ENCODE measurements around the gene NCOA1. TPM values are rescaled to one million over a fixed set of nuclear protein-coding genes. Genes with fewer than 3 reads are reported as not detected.
A peak's percentile ranks its signal among the peaks of the same experiment; 100 is the strongest.

Gene NCOA1
- total RNA-seq, 2 experiments from 2014 or later, result 35.5 to 40.6 TPM

DNA sequence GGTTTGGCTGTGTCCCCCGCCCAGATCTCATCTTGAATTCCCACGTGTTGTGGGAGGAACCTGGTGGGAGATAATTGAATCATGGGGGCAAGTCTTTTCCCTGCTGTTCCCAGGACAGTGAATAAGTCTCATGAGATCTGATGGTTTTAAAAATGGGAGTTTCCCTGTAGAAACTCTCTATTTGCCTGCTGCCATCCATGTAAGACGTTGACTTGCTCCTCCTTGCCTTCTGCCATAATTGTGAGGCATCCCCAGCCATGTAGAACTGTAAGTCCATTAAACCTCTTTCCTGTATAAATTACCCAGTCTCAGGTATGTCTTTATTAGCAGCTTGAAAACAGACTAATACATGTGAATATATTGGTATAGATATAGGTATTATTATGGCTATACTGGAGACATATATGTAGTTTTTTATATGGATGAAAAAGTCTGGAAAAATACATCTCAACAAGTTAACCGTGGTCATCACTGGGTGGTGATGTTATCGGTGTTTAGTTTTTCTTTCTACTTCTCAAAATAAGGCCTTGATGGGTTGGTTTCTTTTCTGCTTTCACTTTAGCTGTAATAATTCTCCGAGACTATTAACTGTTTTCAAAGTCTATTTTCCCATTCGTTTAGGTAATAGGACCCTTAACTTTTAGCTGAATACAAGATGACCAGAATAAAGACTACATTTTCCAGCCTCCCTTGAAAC, 39.1 kb upstream of the NCOA1 start:
- no peak for ATAC-seq (ENCODE audit: poor library complexity)
- CTCF ChIA-PET, result no interaction called here
- H3K4me3 ChIP-seq (ENCODE audit: low read length), result no peak overlapping the region

DNA sequence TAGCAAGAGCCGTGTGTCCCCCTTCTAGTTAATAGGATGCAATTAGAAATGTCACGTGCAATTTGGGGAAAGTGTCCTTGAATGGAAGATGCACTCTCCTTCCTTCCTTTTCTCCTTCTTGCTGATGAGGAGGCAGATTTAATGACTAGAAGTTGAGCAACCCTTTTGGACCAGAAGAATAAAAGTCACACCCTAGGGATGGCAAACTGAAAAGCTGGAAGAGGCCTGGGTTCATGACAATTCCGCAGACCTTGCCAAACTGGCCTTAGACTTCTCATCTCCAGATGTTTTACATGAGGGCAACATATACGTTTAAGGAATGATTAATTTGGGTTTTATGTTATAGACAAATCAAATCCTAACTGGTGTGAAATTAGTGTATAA, 38.6 kb upstream of the NCOA1 start:
- Mint-ChIP-seq H3K36me3 (ENCODE audit: low read depth) (peaks cover 4% of the 10 kb centered on the region), H3K27ac (no peak overlapping the region), H3K4me1 (ENCODE audit: low read depth) (no peaks in the 10 kb centered on the region), H3K4me3 (no peak overlapping the region), H3K9me3 (peaks cover 9% of the 10 kb centered on the region), H3K27me3 (no peaks in the 10 kb centered on the region)
- H3K36me3 ChIP-seq (ENCODE audit: insufficient read depth, low read length), result no peaks in the 10 kb centered on the region
- ATAC-seq (ENCODE audit: poor library complexity), result no peak
- H3K4me3 ChIP-seq (ENCODE audit: low read length), result no peak overlapping the region
- no peak overlapping the region for H3K27ac ChIP-seq (ENCODE audit: low read depth in 1 of 2, low read length in 2 of 2)
- H3K27me3 ChIP-seq (ENCODE audit: control insufficient read depth in 1 of 2, insufficient read depth in 2 of 2, low read length in 2 of 2), result peaks cover 0 to 9% of the 10 kb centered on the region in 2 experiments
- CTCF ChIA-PET, result no interaction called here
- TF ChIP-seq, protein P1, sequence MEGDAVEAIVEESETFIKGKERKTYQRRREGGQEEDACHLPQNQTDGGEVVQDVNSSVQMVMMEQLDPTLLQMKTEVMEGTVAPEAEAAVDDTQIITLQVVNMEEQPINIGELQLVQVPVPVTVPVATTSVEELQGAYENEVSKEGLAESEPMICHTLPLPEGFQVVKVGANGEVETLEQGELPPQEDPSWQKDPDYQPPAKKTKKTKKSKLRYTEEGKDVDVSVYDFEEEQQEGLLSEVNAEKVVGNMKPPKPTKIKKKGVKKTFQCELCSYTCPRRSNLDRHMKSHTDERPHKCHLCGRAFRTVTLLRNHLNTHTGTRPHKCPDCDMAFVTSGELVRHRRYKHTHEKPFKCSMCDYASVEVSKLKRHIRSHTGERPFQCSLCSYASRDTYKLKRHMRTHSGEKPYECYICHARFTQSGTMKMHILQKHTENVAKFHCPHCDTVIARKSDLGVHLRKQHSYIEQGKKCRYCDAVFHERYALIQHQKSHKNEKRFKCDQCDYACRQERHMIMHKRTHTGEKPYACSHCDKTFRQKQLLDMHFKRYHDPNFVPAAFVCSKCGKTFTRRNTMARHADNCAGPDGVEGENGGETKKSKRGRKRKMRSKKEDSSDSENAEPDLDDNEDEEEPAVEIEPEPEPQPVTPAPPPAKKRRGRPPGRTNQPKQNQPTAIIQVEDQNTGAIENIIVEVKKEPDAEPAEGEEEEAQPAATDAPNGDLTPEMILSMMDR (IDR thresholded peaks at IDR 0.05), result no peak
- no peaks in the 10 kb centered on the region for H3K4me1 ChIP-seq (ENCODE audit: insufficient read depth, low read length)
- peaks cover 6 to 18% of the 10 kb centered on the region in 2 experiments for H3K9me3 ChIP-seq (ENCODE audit: control insufficient read depth in 1 of 2, insufficient read depth in 1 of 2, low read length in 2 of 2)
- POLR2A ChIA-PET, result no interaction called here
- no peak for DNase-seq
- intact Hi-C loops (cut with DNase I, micrococcal nuclease), result no loop called here

More for the DNA sequence above, 39.1 kb upstream of the NCOA1 start:
- Mint-ChIP-seq H3K27ac (no peak overlapping the region), H3K4me3 (no peak overlapping the region), H3K27me3 (no peaks in the 10 kb centered on the region), H3K9me3 (peaks cover 9% of the 10 kb centered on the region), H3K36me3 (ENCODE audit: low read depth) (peaks cover 4% of the 10 kb centered on the region), H3K4me1 (ENCODE audit: low read depth) (no peaks in the 10 kb centered on the region)
- Histone ChIP-seq H3K9me3 (ENCODE audit: control insufficient read depth in 1 of 2, insufficient read depth in 1 of 2, low read length in 2 of 2) (peaks cover 6 to 18% of the 10 kb centered on the region in 2 experiments), H3K27me3 (ENCODE audit: control insufficient read depth in 1 of 2, insufficient read depth in 2 of 2, low read length in 2 of 2) (peaks cover 0 to 9% of the 10 kb centered on the region in 2 experiments), H3K4me1 (ENCODE audit: insufficient read depth, low read length) (no peaks in the 10 kb centered on the region), H3K36me3 (ENCODE audit: insufficient read depth, low read length) (no peaks in the 10 kb centered on the region), H3K27ac (ENCODE audit: low read depth in 1 of 2, low read length in 2 of 2) (no peak overlapping the region)
- POLR2A ChIA-PET, result no interaction called here
- intact Hi-C loops (cut with DNase I, micrococcal nuclease), result no loop called here
- no peak for DNase-seq
- TF ChIP-seq, protein P1 (IDR thresholded peaks at IDR 0.05), result no peak

DNA sequence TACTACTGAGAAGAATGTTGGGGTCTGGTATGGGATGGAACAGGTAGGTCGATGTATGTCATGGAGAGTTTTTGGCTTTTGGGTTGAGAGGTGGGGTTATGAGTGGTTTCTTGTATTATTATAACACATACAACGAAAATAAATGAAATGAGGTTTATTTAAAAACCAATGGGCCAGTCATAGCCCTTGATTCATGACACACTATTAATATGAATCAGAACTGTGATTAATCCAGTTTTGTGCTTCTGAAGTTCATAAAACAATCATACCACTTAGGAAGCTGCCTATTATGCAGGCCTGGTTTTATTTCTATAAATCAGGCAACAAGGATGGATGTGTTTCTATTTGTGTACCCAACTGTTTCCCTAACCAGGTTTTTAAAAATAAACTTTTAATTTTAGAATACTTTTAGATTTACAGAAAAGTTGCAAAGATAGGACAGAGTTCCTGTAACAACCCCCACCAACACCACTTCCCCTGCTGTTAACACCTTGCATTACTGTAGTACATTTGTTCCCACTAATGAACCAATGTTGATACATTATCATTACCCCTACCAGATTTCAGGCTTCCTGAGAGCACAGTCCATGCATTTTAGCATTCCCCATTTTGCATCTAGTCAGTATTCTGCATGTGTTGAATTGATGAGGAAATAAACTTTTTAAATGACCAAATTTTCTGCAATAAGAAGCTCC, 37.5 kb upstream of the NCOA1 start:
- Histone ChIP-seq H3K27ac (ENCODE audit: low read depth in 1 of 2, low read length in 2 of 2) (no peak overlapping the region), H3K36me3 (ENCODE audit: insufficient read depth, low read length) (no peaks in the 10 kb centered on the region), H3K27me3 (ENCODE audit: control insufficient read depth in 1 of 2, insufficient read depth in 2 of 2, low read length in 2 of 2) (peaks cover 0 to 8% of the 10 kb centered on the region in 2 experiments), H3K4me3 (ENCODE audit: low read length) (no peak overlapping the region), H3K4me1 (ENCODE audit: insufficient read depth, low read length) (no peaks in the 10 kb centered on the region), H3K9me3 (ENCODE audit: control insufficient read depth in 1 of 2, insufficient read depth in 1 of 2, low read length in 2 of 2) (peaks cover 6 to 18% of the 10 kb centered on the region in 2 experiments)
- H3K4me3 Mint-ChIP-seq, result no peak overlapping the region
- no peaks in the 10 kb centered on the region for H3K4me1 Mint-ChIP-seq (ENCODE audit: low read depth)
- H3K27ac Mint-ChIP-seq, result no peak overlapping the region
- intact Hi-C loops (cut with DNase I, micrococcal nuclease), result no loop called here
- CTCF ChIA-PET, result no interaction called here
- TF ChIP-seq, protein P1 (IDR thresholded peaks at IDR 0.05), result no peak
- DNase-seq, result peak in 1 of 14 experiments; percentile 13
- peaks cover 9% of the 10 kb centered on the region for H3K9me3 Mint-ChIP-seq
- POLR2A ChIA-PET, result no interaction called here
- peaks cover 4% of the 10 kb centered on the region for H3K36me3 Mint-ChIP-seq (ENCODE audit: low read depth)
- no peak for ATAC-seq (ENCODE audit: poor library complexity)
- H3K27me3 Mint-ChIP-seq, result no peaks in the 10 kb centered on the region

Measured in CD4-positive, alpha-beta T cell (primary cell).